GM21423 (cell line): ENCODE results near the gene ANKMY1.

Source experiments
- ATAC-seq: cut with Tn5 transposase; IDR thresholded peaks from one replicate; pipeline ENCODE4 v1.9.1; 2021; ENCODE audit warnings: mild to moderate bottlenecking, moderate library complexity; ENCODE audit not compliant: unreplicated experiment

Gene ANKMY1, protein sequence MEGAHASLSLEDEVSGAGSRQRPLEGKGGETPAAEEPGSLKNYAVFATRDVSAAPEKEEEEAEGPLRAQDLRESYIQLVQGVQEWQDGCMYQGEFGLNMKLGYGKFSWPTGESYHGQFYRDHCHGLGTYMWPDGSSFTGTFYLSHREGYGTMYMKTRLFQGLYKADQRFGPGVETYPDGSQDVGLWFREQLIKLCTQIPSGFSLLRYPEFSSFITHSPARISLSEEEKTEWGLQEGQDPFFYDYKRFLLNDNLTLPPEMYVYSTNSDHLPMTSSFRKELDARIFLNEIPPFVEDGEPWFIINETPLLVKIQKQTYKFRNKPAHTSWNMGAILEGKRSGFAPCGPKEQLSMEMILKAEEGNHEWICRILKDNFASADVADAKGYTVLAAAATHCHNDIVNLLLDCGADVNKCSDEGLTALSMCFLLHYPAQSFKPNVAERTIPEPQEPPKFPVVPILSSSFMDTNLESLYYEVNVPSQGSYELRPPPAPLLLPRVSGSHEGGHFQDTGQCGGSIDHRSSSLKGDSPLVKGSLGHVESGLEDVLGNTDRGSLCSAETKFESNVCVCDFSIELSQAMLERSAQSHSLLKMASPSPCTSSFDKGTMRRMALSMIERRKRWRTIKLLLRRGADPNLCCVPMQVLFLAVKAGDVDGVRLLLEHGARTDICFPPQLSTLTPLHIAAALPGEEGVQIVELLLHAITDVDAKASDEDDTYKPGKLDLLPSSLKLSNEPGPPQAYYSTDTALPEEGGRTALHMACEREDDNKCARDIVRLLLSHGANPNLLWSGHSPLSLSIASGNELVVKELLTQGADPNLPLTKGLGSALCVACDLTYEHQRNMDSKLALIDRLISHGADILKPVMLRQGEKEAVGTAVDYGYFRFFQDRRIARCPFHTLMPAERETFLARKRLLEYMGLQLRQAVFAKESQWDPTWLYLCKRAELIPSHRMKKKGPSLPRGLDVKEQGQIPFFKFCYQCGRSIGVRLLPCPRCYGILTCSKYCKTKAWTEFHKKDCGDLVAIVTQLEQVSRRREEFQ

DNA sequence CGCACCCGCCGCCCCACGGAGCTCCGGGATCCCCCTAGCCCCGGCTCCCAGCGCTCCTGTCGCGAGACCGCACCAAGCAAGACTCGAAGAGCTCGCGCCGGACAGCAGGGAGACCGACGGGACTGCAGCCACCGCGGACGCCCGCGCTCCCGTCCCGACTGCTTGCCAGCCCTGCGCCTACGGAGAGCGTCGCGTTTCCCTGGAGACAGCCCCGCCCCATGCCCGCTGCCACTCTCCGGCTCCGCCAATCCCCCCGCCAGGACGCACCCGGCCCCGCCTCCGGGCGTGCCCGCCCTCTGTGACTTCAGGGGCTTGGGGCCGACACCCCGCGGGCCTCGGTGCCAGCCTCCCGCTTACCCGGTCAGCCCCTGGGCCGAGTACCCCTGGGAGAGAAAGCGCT is at the start of gene ANKMY1:
TSS of gene ANKMY1 (minus strand) at position 181 of the 400 bp plus-strand sequence. CDS start 653 bp downstream, outside the sequence.
- no peak for ATAC-seq

GRCh38 chr2:240605867-240606743 is 48.3 kb upstream of the ANKMY1 start:
- no peak for ATAC-seq

DNA sequence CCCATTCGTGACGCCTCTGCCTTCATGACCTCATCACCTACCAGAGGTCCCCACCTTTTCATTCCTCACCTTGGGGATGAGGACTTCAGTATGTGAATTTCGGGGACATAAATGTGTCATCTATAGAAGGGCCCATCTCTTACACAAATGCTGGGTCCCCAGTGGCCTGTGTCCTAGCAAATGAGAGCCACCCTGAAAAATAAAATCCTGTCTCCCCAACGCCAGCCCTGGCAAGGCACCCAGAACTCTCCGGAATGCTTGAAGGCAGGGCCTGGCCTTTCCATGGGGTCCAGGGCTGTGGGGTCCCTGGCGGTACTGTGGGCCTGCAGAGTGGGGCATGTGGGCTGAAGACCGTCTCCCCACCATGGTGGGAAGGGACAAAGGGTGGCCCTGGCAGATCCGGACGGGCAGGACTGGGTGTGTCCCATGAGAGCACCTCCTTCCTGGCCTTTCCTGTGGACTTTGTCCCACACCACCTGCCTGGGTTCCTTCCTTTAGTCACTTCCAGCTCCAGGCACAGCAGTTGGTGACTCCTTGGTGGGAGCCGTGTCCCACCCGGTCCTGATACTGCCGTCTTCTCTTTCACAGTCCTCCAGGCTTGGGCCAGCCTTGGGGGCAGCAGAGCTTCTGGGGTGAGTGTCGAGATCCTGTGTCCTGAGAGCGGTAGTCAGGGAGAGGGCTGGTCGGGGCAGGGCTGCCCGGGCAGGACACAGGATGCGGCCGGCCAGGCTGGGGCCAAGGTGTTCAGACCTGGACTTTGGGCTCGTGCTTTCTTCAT is 47.3 kb upstream of the ANKMY1 start:
- no peak for ATAC-seq

DNA sequence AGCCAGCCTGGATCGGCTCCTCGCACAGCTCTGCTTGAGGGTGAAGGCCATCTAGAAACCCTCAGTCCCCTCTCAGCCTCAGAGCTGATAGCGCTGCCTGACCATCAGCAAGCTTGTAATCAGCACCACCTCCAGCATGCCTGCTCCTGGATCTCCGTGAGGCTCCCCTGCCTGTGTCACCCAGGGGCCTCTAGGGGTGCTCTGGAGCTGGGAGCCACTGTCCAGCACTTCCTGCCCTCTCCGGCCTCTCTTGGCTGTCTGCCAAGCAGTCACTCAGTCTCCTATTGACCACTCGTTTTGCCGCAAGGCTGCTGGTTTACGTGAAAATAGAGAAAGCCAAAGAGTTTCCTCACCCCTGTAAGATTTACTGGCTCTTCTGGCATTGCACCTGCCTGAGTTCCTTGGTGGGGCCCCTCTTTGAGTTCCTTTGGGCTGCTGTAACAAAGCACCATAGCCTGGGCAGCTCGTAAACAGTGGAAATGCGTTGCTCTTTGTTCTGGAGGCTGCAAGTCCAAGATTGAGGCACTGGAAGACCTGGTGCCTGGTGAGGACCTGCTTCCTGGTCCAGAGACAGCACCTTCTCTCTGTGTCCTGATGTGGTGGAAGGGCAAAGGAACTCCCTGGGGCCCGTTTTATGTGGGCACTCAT is 46.6 kb upstream of the ANKMY1 start:
- no peak for ATAC-seq

DNA sequence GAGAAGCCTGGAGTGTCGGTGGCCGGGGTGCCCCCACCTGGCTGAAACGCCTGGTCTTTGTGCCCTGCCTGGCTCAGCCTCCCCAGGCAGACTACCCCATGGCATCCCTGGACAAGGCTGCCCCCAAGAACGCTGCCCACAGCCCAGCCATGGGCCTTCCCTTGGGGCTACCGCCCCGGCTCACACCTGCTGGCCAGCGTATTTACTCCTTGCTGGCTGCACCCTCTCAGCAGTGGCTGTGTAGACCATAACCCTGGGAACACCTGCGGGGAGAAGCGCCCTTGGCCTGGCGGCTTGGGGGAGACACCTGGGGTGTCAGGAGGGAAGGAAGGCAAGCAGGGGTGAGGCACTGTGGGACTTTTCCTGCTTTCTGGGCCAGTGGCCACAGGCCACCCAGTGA is 46.1 kb upstream of the ANKMY1 start:
- ATAC-seq: no peak

- no peak for ATAC-seq
Observed at GRCh38 chr2:240603081-240603835, 45.5 kb upstream of the ANKMY1 start.

- ATAC-seq: no peak
Observed at GRCh38 chr2:240602266-240603050, 44.7 kb upstream of the ANKMY1 start.

DNA sequence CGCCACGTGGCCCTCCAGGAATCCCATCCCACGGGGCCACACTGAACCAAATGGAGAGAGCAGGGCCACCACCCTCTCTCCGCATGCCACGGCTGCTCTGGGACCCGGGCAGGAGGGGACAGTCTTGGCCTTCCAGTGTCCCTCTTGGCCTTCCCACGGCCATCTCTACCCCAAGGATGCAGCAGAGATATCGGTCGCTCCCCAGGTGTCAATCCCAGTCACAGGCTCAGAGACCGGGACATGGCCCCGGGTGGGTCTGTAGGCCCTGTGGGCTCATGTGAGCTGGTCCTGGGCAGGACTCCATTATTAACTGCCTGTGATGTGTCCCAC is 44.0 kb upstream of the ANKMY1 start:
- no peak for ATAC-seq

DNA sequence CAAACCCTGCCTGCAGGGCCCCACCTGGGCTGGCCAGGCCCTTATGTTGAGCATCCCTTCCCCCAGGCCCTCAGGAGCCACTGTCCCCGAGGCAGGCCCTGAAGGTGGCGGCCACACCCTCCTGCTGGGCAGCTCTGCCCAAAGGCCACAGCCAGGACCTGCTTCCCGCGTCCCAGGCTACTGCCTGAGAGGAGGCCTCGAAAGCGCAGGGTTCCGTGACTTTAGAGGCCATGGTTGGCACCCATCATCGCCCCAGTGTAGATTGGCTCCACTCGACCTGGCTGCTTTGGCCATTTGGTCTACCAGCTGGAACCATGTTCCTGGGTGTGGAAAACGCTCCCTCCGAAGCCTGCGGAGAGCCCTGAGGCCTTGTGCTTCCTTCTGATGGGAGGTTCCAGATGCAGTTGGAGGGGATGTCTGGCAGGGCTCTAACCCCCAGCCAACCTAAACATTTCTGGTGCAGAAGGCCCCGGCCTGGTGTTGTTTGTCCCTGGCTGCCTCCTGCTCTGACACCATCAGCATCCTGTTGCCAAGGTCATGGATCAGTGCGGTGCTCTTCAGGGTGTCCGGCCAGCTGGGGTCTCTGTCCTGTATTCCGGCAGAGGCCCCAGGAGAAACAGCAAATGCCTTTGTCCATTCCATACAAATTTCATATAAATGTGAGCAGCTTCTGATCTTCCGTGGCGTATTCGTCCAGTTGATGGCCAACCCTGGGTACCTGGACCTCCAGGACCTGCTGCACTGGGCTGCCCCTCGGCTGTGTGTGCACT is 43.5 kb upstream of the ANKMY1 start:
- no peak for ATAC-seq

DNA sequence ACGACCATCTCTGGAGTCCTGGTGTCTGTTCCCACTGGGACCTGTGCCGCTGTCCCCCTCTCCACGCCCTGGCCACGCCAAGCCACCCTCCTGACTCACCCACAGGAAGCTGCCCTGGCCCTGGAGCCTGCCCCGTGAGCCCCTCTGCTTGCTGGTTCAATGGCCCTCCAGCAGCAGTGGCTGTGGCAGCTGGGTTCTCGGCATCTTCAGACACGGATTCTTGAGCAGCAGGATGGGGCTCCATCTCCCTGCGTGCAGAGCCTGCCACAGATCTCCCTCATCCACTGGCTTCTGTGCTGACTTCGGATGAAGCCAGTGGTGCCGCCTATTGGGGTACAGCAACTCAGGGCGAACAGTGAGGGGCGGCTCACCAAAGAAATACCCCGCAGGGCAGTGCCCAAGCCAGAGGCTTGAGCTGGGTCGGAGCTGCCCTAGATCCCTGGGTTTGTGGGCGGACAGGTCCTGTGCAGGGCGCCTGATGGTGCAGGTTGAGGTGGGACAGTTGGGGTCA is 42.7 kb upstream of the ANKMY1 start:
- no peak for ATAC-seq

DNA sequence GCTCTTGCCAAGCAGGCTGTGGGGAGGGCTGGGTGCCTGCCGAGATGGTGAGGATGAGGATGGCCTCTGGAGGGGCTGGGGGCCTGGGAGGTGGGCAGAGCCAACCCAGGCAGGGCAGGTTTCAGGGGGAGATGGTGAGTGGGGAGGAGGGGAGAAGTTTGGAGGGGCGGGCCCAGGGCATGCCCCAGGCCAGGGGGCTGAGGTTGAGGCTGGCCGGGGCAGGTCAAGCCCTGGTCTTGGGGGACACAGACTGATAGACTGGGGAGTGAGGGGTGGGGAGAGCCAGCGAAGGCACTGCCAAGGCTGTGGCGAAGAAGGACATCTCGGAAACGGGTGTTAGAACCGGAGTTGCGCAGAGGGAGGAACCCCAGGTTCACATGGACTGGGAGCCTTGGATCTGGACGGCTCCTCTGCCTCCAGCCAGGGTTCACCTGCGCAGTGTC is 41.4 kb upstream of the ANKMY1 start:
- ATAC-seq: no peak

DNA sequence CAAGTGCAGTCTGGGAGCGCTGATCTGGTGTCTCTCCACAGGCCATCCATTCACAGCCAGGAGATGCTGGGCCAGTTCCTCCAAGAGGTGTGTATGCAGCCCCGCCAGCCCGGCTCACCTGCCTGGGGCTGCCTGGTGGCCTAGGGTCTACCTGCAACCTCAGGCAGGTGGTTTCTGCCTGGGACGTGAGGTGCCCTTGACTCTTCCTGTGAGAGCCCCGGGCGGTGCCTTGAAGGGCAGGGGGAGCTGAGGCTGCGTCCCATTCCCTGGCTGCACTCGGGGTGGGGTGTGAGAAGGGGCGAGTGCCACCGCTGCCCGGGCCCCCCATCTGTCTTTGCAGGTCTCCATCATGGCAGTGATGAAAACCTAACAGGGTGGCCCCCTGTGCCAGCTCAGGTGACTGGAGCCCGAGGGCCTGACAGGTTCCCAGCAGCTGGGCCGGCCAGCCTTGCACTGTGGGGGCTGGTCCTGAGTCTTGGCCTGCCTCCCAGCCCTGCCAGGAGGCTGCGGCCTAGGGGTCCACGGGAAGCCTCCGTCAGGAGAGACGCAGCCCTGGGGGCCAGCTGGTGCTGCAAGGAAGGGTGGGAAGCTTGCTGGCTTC is 40.6 kb upstream of the ANKMY1 start:
- no peak for ATAC-seq

- no peak for ATAC-seq
Observed at GRCh38 chr2:240597419-240598181, 39.8 kb upstream of the ANKMY1 start.

- ATAC-seq: no peak
Observed at GRCh38 chr2:240597054-240597418, 39.2 kb upstream of the ANKMY1 start.

- ATAC-seq: no peak
Observed at GRCh38 chr2:240596491-240596931, 38.7 kb upstream of the ANKMY1 start.

GRCh38 chr2:240596080-240596460 is 38.3 kb upstream of the ANKMY1 start:
- ATAC-seq: no peak
